HepG2 (cell line): ENCODE measurements around the gene CD4. TPM values are rescaled to one million over a fixed set of nuclear protein-coding genes. Genes with fewer than 3 reads are reported as not detected.
A peak's percentile ranks its signal among the peaks of the same experiment; 100 is the strongest.

Experiments
- DR1 ChIP-seq: sonication (generic); formaldehyde crosslinking; IDR thresholded peaks from 2 replicates; pipeline ENCODE4 v1.8.0; 2021; ENCODE audit warnings: mild to moderate bottlenecking, missing genetic modification reagents, inconsistent platforms
- HMG20B ChIP-seq: conservative IDR thresholded peaks from 2 replicates; pipeline ENCODE4 v1.6.1; 2016; ENCODE audit warnings: missing genetic modification reagents, missing compliant biosample characterization
- MYC ChIP-seq: sonication (generic); formaldehyde crosslinking; IDR thresholded peaks from 2 replicates; pipeline ENCODE4 v1.9.0; 2021; ENCODE audit warnings: missing genetic modification reagents, borderline replicate concordance
- NBN ChIP-seq: fragments of 450-650 bp; conservative IDR thresholded peaks from 2 replicates; pipeline ENCODE4 v1.6.1; 2017
- RELA ChIP-seq: sonication (generic); formaldehyde crosslinking; IDR thresholded peaks from 2 replicates; pipeline ENCODE4 v1.4.0; 2020; ENCODE audit warnings: missing genetic modification reagents
- SMC3 ChIP-seq: IDR thresholded peaks from 2 replicates; pipeline ENCODE4 v1.6.1; 2011; ENCODE audit warnings: low read length, improper control_type of control experiment
- ZC3H4 ChIP-seq: sonication (generic); formaldehyde crosslinking; IDR thresholded peaks from 2 replicates; pipeline ENCODE4 v1.4.0; 2020; ENCODE audit warnings: missing genetic modification reagents, borderline replicate concordance
- ZFYVE20 ChIP-seq: sonication (generic); formaldehyde crosslinking; IDR thresholded peaks from 2 replicates; pipeline ENCODE4 v1.8.0; 2023; ENCODE audit warnings: low read depth, mild to moderate bottlenecking, moderate library complexity, missing genetic modification reagents, borderline replicate concordance
- ZNF317 ChIP-seq: sonication (generic); formaldehyde crosslinking; IDR thresholded peaks from 2 replicates; pipeline ENCODE4 v1.5.0; 2020; ENCODE audit warnings: mild to moderate bottlenecking, missing genetic modification reagents
- polyA plus RNA-seq, 8 experiments: library from polyadenylated mRNA; depleted of rRNA in 3 of 8; stranded (reverse) in 7 of 8; unstranded in 1 of 8; fragments of >200 nt; fragmentation: Illumina TruSeq in 4 of 8; extraction: Trizol in 4 of 8; gene quantifications; 2 replicates each; pipeline versions ENCODE4 v1.2.1 to v1.2.3, GENCODE V29; 2011 to 2016; ENCODE audit warnings: low read depth in 4 of 8, missing spikeins in 1 of 8, mixed read lengths in 1 of 8; ENCODE audit not compliant: insufficient read depth in 1 of 8
- total RNA-seq, 5 experiments: library from RNA; depleted of rRNA; stranded (reverse); fragments of >200 nt; fragmentation: Illumina TruSeq; extraction: Trizol; gene quantifications; 2 replicates each; pipeline ENCODE4 v1.2.3, GENCODE V29; 2016; ENCODE audit warnings: low read depth in 1 of 5
- TF ChIP-seq, protein P1 (sequence below): sonication (generic); formaldehyde crosslinking; IDR thresholded peaks from 2 replicates; pipeline ENCODE4 v1.5.0; 2020; ENCODE audit warnings: missing genetic modification reagents
- TF ChIP-seq, protein P2 (sequence below): sonication (generic); formaldehyde crosslinking; IDR thresholded peaks from 2 replicates; pipeline ENCODE4 v1.4.0; 2020; ENCODE audit warnings: mild to moderate bottlenecking, missing genetic modification reagents, borderline replicate concordance
- TF ChIP-seq, protein P3 (sequence below), 2 experiments: fragments of 450-650 bp in 1 of 2; sonication (generic) in 1 of 2; formaldehyde crosslinking in 1 of 2; IDR thresholded peaks; 2 replicates each; pipeline versions ENCODE4 v1.6.1 to v1.8.0; 2016 to 2022; ENCODE audit warnings: antibody characterized with exemption in 1 of 2, mild to moderate bottlenecking in 1 of 2, missing genetic modification reagents in 1 of 2
- TF ChIP-seq, protein P4 (sequence below): sonication (generic); IDR thresholded peaks from 2 replicates; pipeline ENCODE4 v1.6.1; 2016; ENCODE audit warnings: low read depth, borderline replicate concordance
- TF ChIP-seq, protein P5 (sequence below): sonication (generic); formaldehyde crosslinking; IDR thresholded peaks from 2 replicates; pipeline ENCODE4 v1.4.0; 2020; ENCODE audit warnings: missing genetic modification reagents

The CD4 gene
- total and polyA plus RNA-seq, 2 of the 13 experiments (the other 11 are each of a cell fraction or from before 2014, with no cell fraction given): 0.07 to 0.95 TPM

DNA sequence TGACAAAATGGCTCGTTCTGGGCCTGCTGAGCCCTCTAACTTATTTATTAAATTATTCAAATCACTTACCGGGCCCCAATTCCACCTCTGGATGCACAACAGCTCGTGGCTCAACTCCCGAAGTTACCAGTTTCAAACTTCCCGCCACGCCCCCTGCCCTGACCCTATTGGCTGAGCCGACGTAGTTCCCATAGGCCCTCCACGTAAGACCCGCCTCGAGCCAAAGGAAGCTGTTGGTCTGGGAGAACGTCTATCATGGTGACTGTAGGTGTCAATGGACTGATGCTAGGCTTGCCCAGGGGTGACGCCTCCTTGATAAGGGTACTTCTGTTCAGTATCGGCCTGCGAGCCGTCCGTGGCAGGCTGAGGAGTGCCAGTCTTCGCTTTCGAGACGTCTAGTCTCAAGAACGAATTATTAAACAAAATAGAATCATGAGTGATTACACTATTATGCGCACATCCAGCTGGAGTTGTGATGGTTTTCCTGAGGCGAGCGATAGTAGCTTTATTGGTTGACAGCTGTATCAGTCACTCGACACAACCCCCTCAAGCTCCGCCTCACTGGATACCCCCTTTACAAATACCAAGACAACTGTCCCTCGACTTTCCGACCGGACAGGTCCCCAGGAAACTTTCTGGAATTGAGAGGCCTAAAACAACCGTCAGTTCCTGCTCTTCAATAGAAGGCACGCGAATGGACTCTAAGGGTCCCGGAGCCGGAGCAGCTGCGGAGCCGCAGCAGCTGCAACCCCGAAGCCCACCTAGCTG, 62.0 kb downstream of the CD4 start, which contains the start of gene CDCA3 (continued):
- TF ChIP-seq, protein P1, sequence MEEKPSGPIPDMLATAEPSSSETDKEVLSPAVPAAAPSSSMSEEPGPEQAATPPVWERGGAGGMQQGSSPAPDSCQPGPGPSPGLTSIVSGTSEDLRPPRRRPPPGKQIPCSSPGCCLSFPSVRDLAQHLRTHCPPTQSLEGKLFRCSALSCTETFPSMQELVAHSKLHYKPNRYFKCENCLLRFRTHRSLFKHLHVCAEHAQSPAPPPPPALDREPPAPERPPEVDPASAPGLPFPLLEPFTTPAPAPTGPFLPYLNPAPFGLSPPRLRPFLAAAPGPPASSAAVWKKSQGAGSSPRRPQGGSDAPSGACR (CRISPR knock-in tag): no peak
- TF ChIP-seq, protein P2, sequence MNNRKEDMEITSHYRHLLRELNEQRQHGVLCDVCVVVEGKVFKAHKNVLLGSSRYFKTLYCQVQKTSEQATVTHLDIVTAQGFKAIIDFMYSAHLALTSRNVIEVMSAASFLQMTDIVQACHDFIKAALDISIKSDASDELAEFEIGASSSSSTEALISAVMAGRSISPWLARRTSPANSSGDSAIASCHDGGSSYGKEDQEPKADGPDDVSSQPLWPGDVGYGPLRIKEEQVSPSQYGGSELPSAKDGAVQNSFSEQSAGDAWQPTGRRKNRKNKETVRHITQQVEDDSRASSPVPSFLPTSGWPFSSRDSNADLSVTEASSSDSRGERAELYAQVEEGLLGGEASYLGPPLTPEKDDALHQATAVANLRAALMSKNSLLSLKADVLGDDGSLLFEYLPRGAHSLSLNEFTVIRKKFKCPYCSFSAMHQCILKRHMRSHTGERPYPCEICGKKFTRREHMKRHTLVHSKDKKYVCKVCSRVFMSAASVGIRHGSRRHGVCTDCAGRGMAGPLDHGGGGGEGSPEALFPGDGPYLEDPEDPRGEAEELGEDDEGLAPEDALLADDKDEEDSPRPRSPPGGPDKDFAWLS (CRISPR knock-in tag): no peak
- TF ChIP-seq ZNF317 (CRISPR knock-in tag): no peak
- peak; percentile 61; the same call in 1 of the 2 replicates for TF ChIP-seq DR1 (CRISPR knock-in tag)
- TF ChIP-seq, protein P3, sequence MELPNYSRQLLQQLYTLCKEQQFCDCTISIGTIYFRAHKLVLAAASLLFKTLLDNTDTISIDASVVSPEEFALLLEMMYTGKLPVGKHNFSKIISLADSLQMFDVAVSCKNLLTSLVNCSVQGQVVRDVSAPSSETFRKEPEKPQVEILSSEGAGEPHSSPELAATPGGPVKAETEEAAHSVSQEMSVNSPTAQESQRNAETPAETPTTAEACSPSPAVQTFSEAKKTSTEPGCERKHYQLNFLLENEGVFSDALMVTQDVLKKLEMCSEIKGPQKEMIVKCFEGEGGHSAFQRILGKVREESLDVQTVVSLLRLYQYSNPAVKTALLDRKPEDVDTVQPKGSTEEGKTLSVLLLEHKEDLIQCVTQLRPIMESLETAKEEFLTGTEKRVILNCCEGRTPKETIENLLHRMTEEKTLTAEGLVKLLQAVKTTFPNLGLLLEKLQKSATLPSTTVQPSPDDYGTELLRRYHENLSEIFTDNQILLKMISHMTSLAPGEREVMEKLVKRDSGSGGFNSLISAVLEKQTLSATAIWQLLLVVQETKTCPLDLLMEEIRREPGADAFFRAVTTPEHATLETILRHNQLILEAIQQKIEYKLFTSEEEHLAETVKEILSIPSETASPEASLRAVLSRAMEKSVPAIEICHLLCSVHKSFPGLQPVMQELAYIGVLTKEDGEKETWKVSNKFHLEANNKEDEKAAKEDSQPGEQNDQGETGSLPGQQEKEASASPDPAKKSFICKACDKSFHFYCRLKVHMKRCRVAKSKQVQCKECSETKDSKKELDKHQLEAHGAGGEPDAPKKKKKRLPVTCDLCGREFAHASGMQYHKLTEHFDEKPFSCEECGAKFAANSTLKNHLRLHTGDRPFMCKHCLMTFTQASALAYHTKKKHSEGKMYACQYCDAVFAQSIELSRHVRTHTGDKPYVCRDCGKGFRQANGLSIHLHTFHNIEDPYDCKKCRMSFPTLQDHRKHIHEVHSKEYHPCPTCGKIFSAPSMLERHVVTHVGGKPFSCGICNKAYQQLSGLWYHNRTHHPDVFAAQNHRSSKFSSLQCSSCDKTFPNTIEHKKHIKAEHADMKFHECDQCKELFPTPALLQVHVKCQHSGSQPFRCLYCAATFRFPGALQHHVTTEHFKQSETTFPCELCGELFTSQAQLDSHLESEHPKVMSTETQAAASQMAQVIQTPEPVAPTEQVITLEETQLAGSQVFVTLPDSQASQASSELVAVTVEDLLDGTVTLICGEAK (IDR thresholded peaks at IDR 0.05): no peak
- TF ChIP-seq, protein P3 (CRISPR knock-in tag; IDR thresholded peaks at IDR 0.05): no peak
- TF ChIP-seq MYC (CRISPR knock-in tag): peak; percentile 48; the same call in 1 of the 2 replicates
- no peak for TF ChIP-seq NBN
- no peak for TF ChIP-seq HMG20B (CRISPR knock-in tag)
- TF ChIP-seq, protein P4, sequence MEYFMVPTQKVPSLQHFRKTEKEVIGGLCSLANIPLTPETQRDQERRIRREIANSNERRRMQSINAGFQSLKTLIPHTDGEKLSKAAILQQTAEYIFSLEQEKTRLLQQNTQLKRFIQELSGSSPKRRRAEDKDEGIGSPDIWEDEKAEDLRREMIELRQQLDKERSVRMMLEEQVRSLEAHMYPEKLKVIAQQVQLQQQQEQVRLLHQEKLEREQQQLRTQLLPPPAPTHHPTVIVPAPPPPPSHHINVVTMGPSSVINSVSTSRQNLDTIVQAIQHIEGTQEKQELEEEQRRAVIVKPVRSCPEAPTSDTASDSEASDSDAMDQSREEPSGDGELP: peak; percentile 42; the same call in 1 of the 2 replicates
- no peak for TF ChIP-seq RELA (CRISPR knock-in tag)
- TF ChIP-seq, protein P5, sequence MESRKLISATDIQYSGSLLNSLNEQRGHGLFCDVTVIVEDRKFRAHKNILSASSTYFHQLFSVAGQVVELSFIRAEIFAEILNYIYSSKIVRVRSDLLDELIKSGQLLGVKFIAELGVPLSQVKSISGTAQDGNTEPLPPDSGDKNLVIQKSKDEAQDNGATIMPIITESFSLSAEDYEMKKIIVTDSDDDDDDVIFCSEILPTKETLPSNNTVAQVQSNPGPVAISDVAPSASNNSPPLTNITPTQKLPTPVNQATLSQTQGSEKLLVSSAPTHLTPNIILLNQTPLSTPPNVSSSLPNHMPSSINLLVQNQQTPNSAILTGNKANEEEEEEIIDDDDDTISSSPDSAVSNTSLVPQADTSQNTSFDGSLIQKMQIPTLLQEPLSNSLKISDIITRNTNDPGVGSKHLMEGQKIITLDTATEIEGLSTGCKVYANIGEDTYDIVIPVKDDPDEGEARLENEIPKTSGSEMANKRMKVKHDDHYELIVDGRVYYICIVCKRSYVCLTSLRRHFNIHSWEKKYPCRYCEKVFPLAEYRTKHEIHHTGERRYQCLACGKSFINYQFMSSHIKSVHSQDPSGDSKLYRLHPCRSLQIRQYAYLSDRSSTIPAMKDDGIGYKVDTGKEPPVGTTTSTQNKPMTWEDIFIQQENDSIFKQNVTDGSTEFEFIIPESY (CRISPR knock-in tag): no peak
- TF ChIP-seq ZC3H4 (CRISPR knock-in tag): no peak
- no peak for TF ChIP-seq ZFYVE20 (CRISPR knock-in tag)
- TF ChIP-seq SMC3: no peak
